Type B pancreatic cell (in vitro differentiated cells): Measurements from ENCODE around the gene PLA2G10. TPM values are rescaled to one million over a fixed set of nuclear protein-coding genes. Genes with fewer than 3 reads are reported as not detected.

Source experiments
- DNase-seq: peaks from one replicate; pipeline ENCODE4 v3.0.0; 2021; ENCODE audit warnings: mixed read lengths; ENCODE audit not compliant: unreplicated experiment; ENCODE audit errors: extremely low spot score
- H3K27ac Mint-ChIP-seq: 2 replicates; pipeline ENCODE4 v1.8.0; 2021; ENCODE audit warnings: mild to moderate bottlenecking, mixed read lengths
- H3K27me3 Mint-ChIP-seq: 2 replicates; pipeline ENCODE4 v1.8.0; 2021; ENCODE audit warnings: mixed read lengths
- H3K36me3 Mint-ChIP-seq: 2 replicates; pipeline ENCODE4 v1.8.0; 2021; ENCODE audit warnings: mixed read lengths
- H3K4me1 Mint-ChIP-seq: one replicate; pipeline ENCODE4 v1.8.0; 2021; ENCODE audit warnings: mixed read lengths; ENCODE audit not compliant: unreplicated experiment
- H3K4me3 Mint-ChIP-seq: 2 replicates; pipeline ENCODE4 v1.8.0; 2021; ENCODE audit warnings: mild to moderate bottlenecking, mixed read lengths
- H3K9me3 Mint-ChIP-seq: 2 replicates; pipeline ENCODE4 v1.8.0; 2021; ENCODE audit warnings: mixed read lengths
- total RNA-seq: library from RNA; stranded (reverse); gene quantifications from 2 replicates; pipeline ENCODE4 v1.2.1, GENCODE V29; 2021; ENCODE audit warnings: low replicate concordance
- TF ChIP-seq, protein P1 (sequence below): fragments of 200-600 bp; sonication (generic); conservative IDR thresholded peaks from 2 replicates; pipeline ENCODE4 v1.5.0; 2021; ENCODE audit warnings: antibody characterized with exemption, mild to moderate bottlenecking

Gene PLA2G10
- total RNA-seq, 1 donor from 2014 or later, result not detected

GRCh38 chr16:14672403-14672971 lies 21.6 kb downstream of the PLA2G10 start:
- Mint-ChIP-seq H3K4me1 (peaks cover 4% of the 10 kb centered on the region), H3K27me3 (peaks cover 3% of the 10 kb centered on the region), H3K36me3 (peaks cover 3% of the 10 kb centered on the region), H3K9me3 (peaks cover 4% of the 10 kb centered on the region), H3K4me3 (no peak overlapping the region), H3K27ac (no peak overlapping the region)
- TF ChIP-seq, protein P1, sequence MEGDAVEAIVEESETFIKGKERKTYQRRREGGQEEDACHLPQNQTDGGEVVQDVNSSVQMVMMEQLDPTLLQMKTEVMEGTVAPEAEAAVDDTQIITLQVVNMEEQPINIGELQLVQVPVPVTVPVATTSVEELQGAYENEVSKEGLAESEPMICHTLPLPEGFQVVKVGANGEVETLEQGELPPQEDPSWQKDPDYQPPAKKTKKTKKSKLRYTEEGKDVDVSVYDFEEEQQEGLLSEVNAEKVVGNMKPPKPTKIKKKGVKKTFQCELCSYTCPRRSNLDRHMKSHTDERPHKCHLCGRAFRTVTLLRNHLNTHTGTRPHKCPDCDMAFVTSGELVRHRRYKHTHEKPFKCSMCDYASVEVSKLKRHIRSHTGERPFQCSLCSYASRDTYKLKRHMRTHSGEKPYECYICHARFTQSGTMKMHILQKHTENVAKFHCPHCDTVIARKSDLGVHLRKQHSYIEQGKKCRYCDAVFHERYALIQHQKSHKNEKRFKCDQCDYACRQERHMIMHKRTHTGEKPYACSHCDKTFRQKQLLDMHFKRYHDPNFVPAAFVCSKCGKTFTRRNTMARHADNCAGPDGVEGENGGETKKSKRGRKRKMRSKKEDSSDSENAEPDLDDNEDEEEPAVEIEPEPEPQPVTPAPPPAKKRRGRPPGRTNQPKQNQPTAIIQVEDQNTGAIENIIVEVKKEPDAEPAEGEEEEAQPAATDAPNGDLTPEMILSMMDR, result no peak
- DNase-seq, result no peak

- DNase-seq, result no peak
- Mint-ChIP-seq H3K27ac (no peak overlapping the region), H3K4me3 (no peak overlapping the region), H3K4me1 (peaks cover 4% of the 10 kb centered on the region), H3K27me3 (peaks cover 3% of the 10 kb centered on the region), H3K36me3 (peaks cover 18% of the 10 kb centered on the region), H3K9me3 (no peaks in the 10 kb centered on the region)
- TF ChIP-seq, protein P1, result no peak
These were observed 24.3 kb downstream of the PLA2G10 start for GRCh38 chr16:14669776-14670175.

GRCh38 chr16:14668556-14669223 lies 25.4 kb downstream of the PLA2G10 start:
- Mint-ChIP-seq H3K27me3 (no peaks in the 10 kb centered on the region), H3K4me1 (peaks cover 4% of the 10 kb centered on the region), H3K27ac (no peak overlapping the region), H3K4me3 (no peak overlapping the region), H3K36me3 (peaks cover 21% of the 10 kb centered on the region), H3K9me3 (no peaks in the 10 kb centered on the region)
- DNase-seq, result no peak
- TF ChIP-seq, protein P1, result no peak

DNA sequence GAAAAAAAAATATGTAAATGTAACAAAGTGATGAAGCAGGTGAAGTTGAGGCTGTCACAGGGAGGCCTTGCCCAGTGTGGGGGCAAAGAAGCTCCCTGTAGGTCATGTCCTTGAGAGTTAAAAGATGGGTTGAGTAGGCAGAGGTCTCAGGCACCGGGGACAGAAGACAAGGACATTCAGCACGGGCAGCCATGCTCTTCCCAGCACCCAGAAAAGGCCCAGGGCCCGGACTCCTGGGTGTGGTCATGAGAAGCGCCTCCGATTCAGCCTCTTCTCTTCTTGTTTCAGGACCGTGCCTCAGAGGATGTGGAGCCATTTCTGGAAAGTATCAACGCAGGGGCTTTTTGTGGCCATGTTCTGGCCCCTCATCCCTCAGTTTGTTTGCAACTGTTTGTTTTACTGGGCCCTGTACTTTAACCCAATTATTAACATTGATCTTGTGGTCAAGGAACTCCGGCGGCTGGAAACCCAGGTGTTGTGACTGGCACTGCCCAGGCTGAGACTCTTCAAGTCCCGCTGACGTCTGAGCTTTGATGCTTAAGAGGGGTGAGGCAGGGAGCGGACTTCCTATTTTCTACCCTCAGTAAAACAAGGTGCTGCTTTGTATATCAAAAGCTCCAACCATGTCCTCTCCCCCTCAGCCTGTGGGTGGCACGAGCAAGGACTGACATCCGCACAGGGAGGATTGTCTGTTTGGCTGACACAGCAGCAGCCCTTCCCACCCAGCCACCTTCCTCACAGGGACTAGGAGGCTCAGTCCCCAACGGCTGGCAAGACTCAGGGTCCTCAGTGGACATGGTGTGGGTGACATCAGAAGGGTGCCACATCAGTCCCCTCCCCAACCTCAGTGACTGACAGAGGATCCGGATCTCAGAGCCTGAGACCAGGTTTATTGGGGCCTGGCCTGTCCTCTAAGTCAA lies 26.5 kb downstream of the PLA2G10 start:
- no peak overlapping the region for H3K27ac Mint-ChIP-seq
- no peak for DNase-seq

DNA sequence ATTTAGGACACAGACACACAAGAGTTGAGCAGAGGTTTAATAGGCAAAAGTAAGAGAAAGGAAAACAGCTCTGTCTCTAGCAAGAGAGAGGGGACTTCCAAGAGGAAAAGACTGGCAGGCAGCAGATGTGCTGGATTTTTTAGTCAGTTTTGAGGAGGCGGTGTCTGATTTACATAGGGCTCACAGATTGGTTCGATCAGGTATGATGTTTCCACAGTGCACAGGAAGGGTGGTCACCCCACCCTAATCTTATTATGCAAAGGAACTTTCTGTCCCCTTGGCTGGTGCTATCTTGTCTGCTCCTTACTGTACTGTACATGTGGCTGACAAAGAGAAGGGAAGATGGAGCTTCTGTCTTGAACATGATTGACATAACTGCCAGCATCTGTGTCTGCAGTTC lies 36.0 kb downstream of the PLA2G10 start:
- no peak overlapping the region for H3K4me3 Mint-ChIP-seq
- no peaks in the 10 kb centered on the region for H3K4me1 Mint-ChIP-seq
- peaks cover 16% of the 10 kb centered on the region for H3K36me3 Mint-ChIP-seq
- no peaks in the 10 kb centered on the region for H3K9me3 Mint-ChIP-seq
- TF ChIP-seq, protein P1, result no peak
- no peak for DNase-seq
- no peak overlapping the region for H3K27ac Mint-ChIP-seq
- no peaks in the 10 kb centered on the region for H3K27me3 Mint-ChIP-seq

More for the DNA sequence above, 26.5 kb downstream of the PLA2G10 start:
- peaks cover 3% of the 10 kb centered on the region for H3K4me1 Mint-ChIP-seq
- H3K27me3 Mint-ChIP-seq, result no peaks in the 10 kb centered on the region
- H3K36me3 Mint-ChIP-seq, result peaks cover 24% of the 10 kb centered on the region
- H3K9me3 Mint-ChIP-seq, result no peaks in the 10 kb centered on the region
- H3K4me3 Mint-ChIP-seq, result no peak overlapping the region
- TF ChIP-seq, protein P1, result no peak
